PFSK-1 (cell line): ENCODE measurements around the gene PRRT4.

Source experiments
- FOXP2 ChIP-seq: optimal IDR thresholded peaks from 2 replicates; pipeline ENCODE3; 2011; ENCODE audit warnings: borderline replicate concordance, control low read depth, inconsistent platforms; ENCODE audit not compliant: insufficient read depth; ENCODE audit errors: extremely low read length, extremely low read depth
- POLR2AphosphoS5 ChIP-seq: IDR thresholded peaks from 2 replicates; pipeline ENCODE4 v1.6.1; 2012; ENCODE audit warnings: low read depth, mild to moderate bottlenecking, control low read depth, low read length, moderate library complexity
- SIN3A ChIP-seq: IDR thresholded peaks from 2 replicates; pipeline ENCODE4 v1.6.1; 2012; ENCODE audit warnings: mild to moderate bottlenecking, low read length, moderate library complexity, borderline replicate concordance; ENCODE audit not compliant: insufficient read depth
- TAF1 ChIP-seq: IDR thresholded peaks from 2 replicates; pipeline ENCODE4 v1.6.1; 2012; ENCODE audit warnings: low read length, control low read depth, borderline replicate concordance; ENCODE audit not compliant: insufficient read depth
- TF ChIP-seq, protein P1 (sequence below), 2 experiments: IDR thresholded peaks; 2 replicates each; pipeline versions ENCODE4 v1.6.1 to v1.8.0; 2011 to 2012; ENCODE audit warnings: low read depth in 2 of 2, low read length in 2 of 2, control low read depth in 1 of 2, inconsistent platforms in 1 of 2, mild to moderate bottlenecking in 1 of 2, moderate library complexity in 1 of 2; ENCODE audit not compliant: insufficient read depth in 1 of 2

Gene PRRT4

GRCh38 chr7:128404886-128405470 is 43.5 kb upstream of the PRRT4 start:
- TF ChIP-seq, protein P1, sequence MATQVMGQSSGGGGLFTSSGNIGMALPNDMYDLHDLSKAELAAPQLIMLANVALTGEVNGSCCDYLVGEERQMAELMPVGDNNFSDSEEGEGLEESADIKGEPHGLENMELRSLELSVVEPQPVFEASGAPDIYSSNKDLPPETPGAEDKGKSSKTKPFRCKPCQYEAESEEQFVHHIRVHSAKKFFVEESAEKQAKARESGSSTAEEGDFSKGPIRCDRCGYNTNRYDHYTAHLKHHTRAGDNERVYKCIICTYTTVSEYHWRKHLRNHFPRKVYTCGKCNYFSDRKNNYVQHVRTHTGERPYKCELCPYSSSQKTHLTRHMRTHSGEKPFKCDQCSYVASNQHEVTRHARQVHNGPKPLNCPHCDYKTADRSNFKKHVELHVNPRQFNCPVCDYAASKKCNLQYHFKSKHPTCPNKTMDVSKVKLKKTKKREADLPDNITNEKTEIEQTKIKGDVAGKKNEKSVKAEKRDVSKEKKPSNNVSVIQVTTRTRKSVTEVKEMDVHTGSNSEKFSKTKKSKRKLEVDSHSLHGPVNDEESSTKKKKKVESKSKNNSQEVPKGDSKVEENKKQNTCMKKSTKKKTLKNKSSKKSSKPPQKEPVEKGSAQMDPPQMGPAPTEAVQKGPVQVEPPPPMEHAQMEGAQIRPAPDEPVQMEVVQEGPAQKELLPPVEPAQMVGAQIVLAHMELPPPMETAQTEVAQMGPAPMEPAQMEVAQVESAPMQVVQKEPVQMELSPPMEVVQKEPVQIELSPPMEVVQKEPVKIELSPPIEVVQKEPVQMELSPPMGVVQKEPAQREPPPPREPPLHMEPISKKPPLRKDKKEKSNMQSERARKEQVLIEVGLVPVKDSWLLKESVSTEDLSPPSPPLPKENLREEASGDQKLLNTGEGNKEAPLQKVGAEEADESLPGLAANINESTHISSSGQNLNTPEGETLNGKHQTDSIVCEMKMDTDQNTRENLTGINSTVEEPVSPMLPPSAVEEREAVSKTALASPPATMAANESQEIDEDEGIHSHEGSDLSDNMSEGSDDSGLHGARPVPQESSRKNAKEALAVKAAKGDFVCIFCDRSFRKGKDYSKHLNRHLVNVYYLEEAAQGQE (IDR thresholded peaks at IDR 0.05; ENCODE audit: insufficient read depth in 1 of 2, low read depth in 2 of 2, low read length in 2 of 2): no peak
- TF ChIP-seq TAF1: no peak
- TF ChIP-seq FOXP2: no peak
- TF ChIP-seq SIN3A: no peak
- TF ChIP-seq POLR2AphosphoS5: no peak

DNA sequence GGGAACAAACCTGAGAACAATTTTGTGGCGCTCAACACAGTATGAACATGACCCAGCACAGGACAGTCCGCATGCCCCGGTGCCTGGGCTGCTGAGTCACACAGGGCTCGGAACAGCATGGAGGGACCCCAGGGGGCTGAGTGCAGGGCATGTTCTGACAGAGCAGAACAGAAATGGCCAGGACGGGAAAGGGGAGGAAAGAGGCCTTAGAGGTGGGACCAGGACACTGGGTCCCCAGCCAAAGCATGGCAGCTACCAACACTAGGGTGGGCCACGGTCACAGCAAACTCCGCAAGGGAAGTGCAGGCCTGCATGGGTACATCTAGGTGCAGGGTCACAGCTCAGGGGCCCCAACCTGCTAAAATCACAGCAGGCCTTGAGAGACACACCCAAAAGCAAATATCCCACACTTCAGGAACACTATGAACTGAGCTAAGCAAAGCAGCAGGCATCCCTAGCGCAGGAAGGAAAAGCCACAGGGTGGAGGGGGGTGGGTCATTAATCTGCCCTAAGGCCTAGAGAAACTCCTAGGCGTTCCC is 42.7 kb upstream of the PRRT4 start:
- TF ChIP-seq POLR2AphosphoS5: no peak
- TF ChIP-seq, protein P1 (IDR thresholded peaks at IDR 0.05; ENCODE audit: insufficient read depth in 1 of 2, low read depth in 2 of 2, low read length in 2 of 2): no peak
- no peak for TF ChIP-seq TAF1
- TF ChIP-seq SIN3A: no peak
- no peak for TF ChIP-seq FOXP2

GRCh38 chr7:128403676-128404075 is 42.2 kb upstream of the PRRT4 start:
- no peak for TF ChIP-seq FOXP2
- no peak for TF ChIP-seq TAF1
- no peak for TF ChIP-seq POLR2AphosphoS5
- TF ChIP-seq SIN3A: no peak
- TF ChIP-seq, protein P1 (IDR thresholded peaks at IDR 0.05; ENCODE audit: insufficient read depth in 1 of 2, low read depth in 2 of 2, low read length in 2 of 2): no peak

DNA sequence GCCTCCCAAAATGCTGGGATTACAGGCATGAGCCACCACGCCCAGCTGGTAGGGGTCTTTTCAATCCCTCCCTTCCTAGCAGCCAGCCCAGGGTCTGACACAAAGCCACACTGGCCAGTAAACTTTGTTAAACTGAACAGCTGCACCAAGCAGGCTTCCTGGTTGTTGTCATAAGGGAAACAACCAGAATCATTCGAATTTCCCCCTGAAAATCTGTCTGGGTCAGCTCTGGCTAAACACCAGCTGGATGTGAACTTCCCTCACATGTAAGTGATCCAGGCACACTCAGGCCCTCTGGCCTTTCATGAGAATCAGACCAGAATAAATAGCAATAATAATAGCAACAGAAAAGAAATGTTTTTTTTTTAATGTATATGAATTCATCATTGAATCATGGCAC is 40.9 kb upstream of the PRRT4 start:
- TF ChIP-seq SIN3A: no peak
- TF ChIP-seq TAF1: no peak
- TF ChIP-seq, protein P1 (IDR thresholded peaks at IDR 0.05; ENCODE audit: insufficient read depth in 1 of 2, low read depth in 2 of 2, low read length in 2 of 2): no peak
- TF ChIP-seq FOXP2: no peak
- TF ChIP-seq POLR2AphosphoS5: no peak
